WTC11 (cell line): Measurements from ENCODE around the gene NCK1. TPM values are rescaled to one million over a fixed set of nuclear protein-coding genes. Genes with fewer than 3 reads are reported as not detected.

Source experiments
- ATAC-seq: fragments of 200-7000 bp; cut with Tn5 transposase; 2 replicates; pipeline ENCODE4 v1.10.0; 2021; ENCODE audit warnings: mild to moderate bottlenecking, moderate library complexity
- CTCF ChIA-PET: fragments of 300-600 bp; sonication (Branson Sonifier 250); formaldehyde crosslinking; loops from one replicate; lab custom pipeline; 2021; ENCODE audit warnings: antibody characterized with exemption; lab: Charles Lee
- POLR2A ChIA-PET: fragments of 350-600 bp; sonication (Branson Sonifier 250); formaldehyde crosslinking; loops from one replicate; lab custom pipeline; 2021; ENCODE audit warnings: antibody characterized with exemption; lab: Charles Lee
- DNase-seq: peaks from one replicate; pipeline ENCODE4 v3.0.0; 2021; ENCODE audit warnings: low spot score
- H3K27ac Mint-ChIP-seq: 2 replicates; pipeline ENCODE4 v1.8.0; 2021; ENCODE audit warnings: mixed read lengths
- H3K27me3 Mint-ChIP-seq: 2 replicates; pipeline ENCODE4 v1.8.0; 2021; ENCODE audit warnings: low read depth, mild to moderate bottlenecking, moderate library complexity, mixed read lengths
- H3K36me3 Mint-ChIP-seq: 2 replicates; pipeline ENCODE4 v1.8.0; 2021; ENCODE audit warnings: mixed read lengths
- H3K4me1 Mint-ChIP-seq: 2 replicates; pipeline ENCODE4 v1.8.0; 2022; ENCODE audit warnings: mixed read lengths
- H3K4me3 Mint-ChIP-seq: 2 replicates; pipeline ENCODE4 v1.8.0; 2021; ENCODE audit warnings: mild to moderate bottlenecking, moderate library complexity, mixed read lengths
- H3K9me3 Mint-ChIP-seq: 2 replicates; pipeline ENCODE4 v1.8.0; 2021; ENCODE audit warnings: mixed read lengths
- ATF1 ChIP-seq: sonication (generic); formaldehyde crosslinking; IDR thresholded peaks from 2 replicates; pipeline ENCODE4 v1.8.1; 2023; ENCODE audit warnings: mild to moderate bottlenecking, moderate library complexity, missing genetic modification reagents
- ATF2 ChIP-seq: sonication (generic); formaldehyde crosslinking; IDR thresholded peaks from 2 replicates; pipeline ENCODE4 v1.8.1; 2022; ENCODE audit warnings: low read depth, missing genetic modification reagents, borderline replicate concordance
- EMX1 ChIP-seq: fragments of 250-450 bp; sonication (Bioruptor Pico); IDR thresholded peaks from 2 replicates; pipeline ENCODE4 v1.8.0; 2021; ENCODE audit warnings: mild to moderate bottlenecking
- JUN ChIP-seq: sonication (generic); formaldehyde crosslinking; IDR thresholded peaks from 2 replicates; pipeline ENCODE4 v1.8.0; 2023; ENCODE audit warnings: mild to moderate bottlenecking, missing genetic modification reagents
- MAX ChIP-seq: sonication (generic); formaldehyde crosslinking; IDR thresholded peaks from 2 replicates; pipeline ENCODE4 v1.8.0; 2022; ENCODE audit warnings: mild to moderate bottlenecking, missing genetic modification reagents
- NR1H2 ChIP-seq: sonication (generic); formaldehyde crosslinking; IDR thresholded peaks from 2 replicates; pipeline ENCODE4 v1.9.0; 2021; ENCODE audit warnings: mild to moderate bottlenecking, moderate library complexity, missing genetic modification reagents
- PRRX2 ChIP-seq: fragments of 250-450 bp; sonication (Bioruptor Pico); IDR thresholded peaks from 2 replicates; pipeline ENCODE4 v1.8.0; 2021; ENCODE audit warnings: mild to moderate bottlenecking
- RORB ChIP-seq: fragments of 250-450 bp; sonication (Bioruptor Pico); IDR thresholded peaks from 2 replicates; pipeline ENCODE4 v1.9.0; 2021; ENCODE audit warnings: mild to moderate bottlenecking
- STAT6 ChIP-seq: sonication (generic); formaldehyde crosslinking; conservative IDR thresholded peaks from 2 replicates; pipeline ENCODE4 v1.8.1; 2023; ENCODE audit warnings: mild to moderate bottlenecking, low read depth, missing genetic modification reagents, moderate library complexity
- TCF7 ChIP-seq: sonication (generic); formaldehyde crosslinking; IDR thresholded peaks from 2 replicates; pipeline ENCODE4 v1.8.0; 2022; ENCODE audit warnings: mild to moderate bottlenecking, low read depth, missing genetic modification reagents, moderate library complexity
- TP53 ChIP-seq: sonication (generic); formaldehyde crosslinking; IDR thresholded peaks from 2 replicates; pipeline ENCODE4 v1.8.1; 2023; ENCODE audit warnings: mild to moderate bottlenecking, missing genetic modification reagents
- ZBTB21 ChIP-seq: sonication (generic); formaldehyde crosslinking; IDR thresholded peaks from 2 replicates; pipeline ENCODE4 v1.8.1; 2023; ENCODE audit warnings: mild to moderate bottlenecking, missing genetic modification reagents, borderline replicate concordance
- ZNF121 ChIP-seq: sonication (generic); formaldehyde crosslinking; IDR thresholded peaks from 2 replicates; pipeline ENCODE4 v1.8.0; 2023; ENCODE audit warnings: missing genetic modification reagents
- ZNF263 ChIP-seq: sonication (generic); formaldehyde crosslinking; IDR thresholded peaks from 2 replicates; pipeline ENCODE4 v1.8.1; 2022; ENCODE audit warnings: low read depth, mild to moderate bottlenecking, moderate library complexity, missing genetic modification reagents
- ZNF317 ChIP-seq: sonication (generic); formaldehyde crosslinking; IDR thresholded peaks from 2 replicates; pipeline ENCODE4 v1.8.1; 2023; ENCODE audit warnings: low read depth, mild to moderate bottlenecking, moderate library complexity, missing genetic modification reagents, borderline replicate concordance
- ZNF512 ChIP-seq: sonication (generic); formaldehyde crosslinking; IDR thresholded peaks from 2 replicates; pipeline ENCODE4 v1.8.1; 2022; ENCODE audit warnings: missing genetic modification reagents, borderline replicate concordance
- ZNF532 ChIP-seq: fragments of 250-450 bp; sonication (Bioruptor Pico); IDR thresholded peaks from 2 replicates; pipeline ENCODE4 v1.9.0; 2021; ENCODE audit warnings: mild to moderate bottlenecking, borderline replicate concordance
- total RNA-seq: library from RNA; stranded (reverse); gene quantifications from 3 replicates; pipeline ENCODE4 v1.2.3, GENCODE V29; 2021
- TF ChIP-seq, protein P1 (sequence below): fragments of 250-450 bp; sonication (Bioruptor Pico); conservative IDR thresholded peaks from 2 replicates; pipeline ENCODE4 v1.9.0; 2021; ENCODE audit warnings: mild to moderate bottlenecking

NCK1 gene
- total RNA-seq, 1 experiment from 2014 or later = 28.9 TPM

- ChIA-PET CTCF (interaction anchor here (2.0 kb wide), 1 partner anchor 162 kb away, joined by 6 read pairs; no protein-coding TSS in a partner anchor), POLR2A (interaction anchor here (0.7 to 1.0 kb wide), 2 partner anchors 10 to 100 kb away, joined by 3 to 4 read pairs; partner anchors contain the start of genes NCK1 and STAG1)
- Mint-ChIP-seq H3K27ac (no peak overlapping the region), H3K27me3 (no peaks in the 10 kb centered on the region), H3K4me3 (no peak overlapping the region), H3K36me3 (peaks cover 12% of the 10 kb centered on the region), H3K4me1 (peaks cover 21% of the 10 kb centered on the region), H3K9me3 (no peaks in the 10 kb centered on the region)
- TF ChIP-seq RORB (CRISPR knock-in tag) (no peak), TP53 (CRISPR knock-in tag) (no peak), JUN (no peak)
- TF ChIP-seq, protein P1, sequence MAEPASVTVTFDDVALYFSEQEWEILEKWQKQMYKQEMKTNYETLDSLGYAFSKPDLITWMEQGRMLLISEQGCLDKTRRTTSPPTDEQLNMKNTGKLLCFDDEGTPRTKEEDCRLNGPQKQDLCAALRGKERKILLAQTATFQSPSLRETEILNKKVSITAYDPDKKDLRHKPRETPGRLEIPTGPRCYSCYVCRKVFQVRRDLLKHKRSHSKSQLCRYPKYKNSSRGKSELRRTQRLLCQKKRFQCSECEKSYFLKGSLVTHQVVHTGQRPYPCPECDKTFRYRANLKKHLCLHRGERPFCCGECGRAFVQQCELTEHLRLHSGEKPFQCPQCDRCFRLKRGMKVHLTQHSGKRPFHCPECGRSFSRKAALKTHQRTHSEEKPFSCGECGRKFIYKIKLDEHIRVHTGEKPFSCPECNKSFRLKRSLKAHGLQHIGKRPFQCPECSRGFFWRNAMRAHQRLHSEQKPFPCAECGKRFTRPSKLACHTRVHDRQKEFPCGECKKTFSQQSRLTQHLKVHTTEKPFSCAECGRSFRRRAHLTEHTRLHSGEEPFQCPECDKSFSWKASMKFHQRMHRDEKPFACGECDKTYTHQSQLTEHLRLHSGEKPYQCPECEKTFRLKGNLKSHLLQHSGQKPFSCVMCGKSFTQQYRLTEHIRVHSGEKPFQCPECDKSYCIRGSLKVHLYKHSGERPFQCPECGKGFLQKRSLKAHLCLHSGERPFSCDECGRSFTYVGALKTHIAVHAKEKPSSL (CRISPR knock-in tag) = no peak
- ATAC-seq (no peak), DNase-seq (no peak)
Measured at GRCh38 chr3:136852180-136852579, 9.8 kb upstream of the NCK1 start.

- ATAC-seq (no peak), DNase-seq (no peak)
- CTCF ChIA-PET = interaction anchor here (1.2 kb wide), 1 partner anchor 157 kb away, joined by 4 read pairs; no protein-coding TSS in a partner anchor
- POLR2A ChIA-PET = no interaction called here
- Mint-ChIP-seq H3K27ac (no peak overlapping the region), H3K9me3 (no peaks in the 10 kb centered on the region), H3K27me3 (no peaks in the 10 kb centered on the region), H3K36me3 (peaks cover 9% of the 10 kb centered on the region), H3K4me1 (peaks cover 46% of the 10 kb centered on the region), H3K4me3 (no peak overlapping the region)
- no peak for TF ChIP-seq ATF2 (CRISPR knock-in tag)
- TF ChIP-seq EMX1 (CRISPR knock-in tag) = no peak
- no peak for TF ChIP-seq STAT6 (CRISPR knock-in tag)
- TF ChIP-seq ZNF317 (CRISPR knock-in tag) = no peak
- no peak for TF ChIP-seq ZNF263
- TF ChIP-seq MAX = no peak
- no peak for TF ChIP-seq JUN
Measured at GRCh38 chr3:136856665-136857064, 5.3 kb upstream of the NCK1 start.

DNA sequence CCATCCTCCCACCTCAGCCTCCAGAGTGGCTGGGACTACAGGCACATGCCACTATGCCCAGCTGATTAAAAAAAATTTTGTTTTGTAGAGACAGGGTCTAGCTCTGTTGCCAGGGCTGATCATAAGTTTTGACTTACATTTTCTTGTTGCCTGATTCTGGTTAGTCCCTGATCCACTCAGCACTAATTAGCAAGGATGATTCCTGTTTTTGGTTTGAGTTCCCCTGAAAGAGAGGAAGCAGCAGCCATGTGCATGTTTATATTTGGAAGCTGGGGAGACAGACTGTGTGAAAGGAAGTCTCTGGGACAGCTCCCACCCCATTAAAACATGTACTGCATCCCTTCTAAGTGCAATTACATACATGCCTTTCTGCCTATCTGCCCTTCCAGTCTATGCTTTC lies 3.6 kb upstream of the NCK1 start:
- ATAC-seq (no peak), DNase-seq (no peak)
- Mint-ChIP-seq H3K27ac (no peak overlapping the region), H3K4me3 (no peak overlapping the region), H3K36me3 (peaks cover 9% of the 10 kb centered on the region), H3K4me1 (peaks cover 51% of the 10 kb centered on the region), H3K9me3 (no peaks in the 10 kb centered on the region), H3K27me3 (no peaks in the 10 kb centered on the region)
- POLR2A ChIA-PET = no interaction called here
- CTCF ChIA-PET = interaction anchor here (0.7 to 1.8 kb wide), 2 partner anchors 65 to 156 kb away, joined by 3 to 5 read pairs; no protein-coding TSS in a partner anchor
- no peak for TF ChIP-seq ZNF121 (CRISPR knock-in tag)
- no peak for TF ChIP-seq TCF7
- no peak for TF ChIP-seq ATF1 (CRISPR knock-in tag)
- TF ChIP-seq ZBTB21 (CRISPR knock-in tag) = no peak
- no peak for TF ChIP-seq ZNF512
- no peak for TF ChIP-seq PRRX2 (CRISPR knock-in tag)
- TF ChIP-seq ZNF532 (CRISPR knock-in tag) = no peak
- TF ChIP-seq NR1H2 (CRISPR knock-in tag) = no peak
